AG04449 (cell line): ENCODE data around the gene ARHGEF25.
"Not testable (repeated sequence)": the region's sequence is repeated elsewhere in the genome, so short reads cannot be mapped to it uniquely, and the experiment has no call there.

Source experiments
- CTCF ChIA-PET: fragments of 350-600 bp; formaldehyde crosslinking; extraction: SDS; loops from one replicate; lab custom pipeline; 2021; ENCODE audit warnings: antibody characterized with exemption; lab: Yijun Ruan, JAX
- POLR2A ChIA-PET: fragments of 400-600, 350-600 bp; formaldehyde crosslinking; extraction: SDS; loops from one replicate; lab custom pipeline; 2020; ENCODE audit warnings: antibody characterized with exemption, inconsistent platforms; lab: Yijun Ruan, JAX
- DNase-seq: peaks from one replicate; pipeline ENCODE4 v3.0.0-alpha.2; 2010; ENCODE audit warnings: low read depth, low spot score
- H3K4me3 ChIP-seq: 2 replicates; pipeline ENCODE4 v1.5.1; 2011; ENCODE audit warnings: low read depth, mild to moderate bottlenecking, control low read depth, low read length
- TF ChIP-seq, protein P1 (sequence below): IDR thresholded peaks from one replicate; pipeline ENCODE4 v1.5.1; 2011; ENCODE audit warnings: mild to moderate bottlenecking, moderate library complexity, low read length, control low read depth, inconsistent platforms; ENCODE audit not compliant: insufficient read depth; ENCODE audit errors: missing control alignments

The ARHGEF25 gene

DNA sequence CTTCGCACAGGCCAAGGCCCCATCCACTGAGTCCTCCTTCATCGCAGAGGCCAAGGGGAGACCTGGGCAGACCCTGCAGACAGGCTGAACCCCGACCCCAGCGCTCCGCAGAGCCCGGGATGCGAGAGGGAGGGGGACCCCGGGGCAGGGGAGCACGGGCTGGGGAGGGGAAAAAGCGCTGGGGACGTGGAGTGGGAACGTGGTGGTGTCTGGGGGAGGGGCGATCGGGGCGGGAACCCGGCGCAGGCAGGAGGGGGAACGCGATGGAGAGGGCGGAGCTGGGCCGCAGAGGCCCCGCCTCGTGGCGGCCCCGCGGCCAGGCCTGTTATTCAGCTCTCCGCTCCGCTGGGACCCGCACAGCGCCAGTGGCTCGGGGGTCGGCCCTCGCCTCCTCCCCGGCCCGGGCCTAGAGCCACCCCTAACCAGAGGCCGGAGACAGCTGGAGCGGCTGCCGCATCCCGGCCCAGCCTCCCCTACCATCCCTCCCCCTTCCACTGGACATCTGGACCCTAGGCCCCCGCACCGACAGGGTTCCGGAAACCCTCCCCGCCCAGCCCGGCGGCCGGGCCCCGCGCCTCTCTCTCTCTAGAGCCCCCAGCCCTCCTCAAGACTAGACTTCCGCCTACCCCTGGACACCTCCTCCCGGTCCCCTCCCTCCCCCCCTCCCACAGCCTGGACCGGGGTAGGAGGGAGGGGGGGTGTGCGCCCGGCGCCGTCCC lies at the start of gene ARHGEF25:
Gene ARHGEF25 (plus strand): TSS at position 328 of the 719 bp plus-strand sequence. CDS start 460 bp downstream, outside the sequence.
- ChIA-PET POLR2A (interaction anchor here (0.5 to 2.0 kb wide), 7 partner anchors 9 to 332 kb away, joined by 3 to 6 read pairs (median 3); partner anchors contain the start of genes DDIT3 and PIP4K2C), CTCF (interaction anchor here (0.6 to 9.9 kb wide), 4 partner anchors 10 to 70 kb away, joined by 3 to 113 read pairs (median 18); no protein-coding TSS in a partner anchor)
- H3K4me3 ChIP-seq, result peak within 1 kb of the TSS; percentile 70
- TF ChIP-seq, protein P1, sequence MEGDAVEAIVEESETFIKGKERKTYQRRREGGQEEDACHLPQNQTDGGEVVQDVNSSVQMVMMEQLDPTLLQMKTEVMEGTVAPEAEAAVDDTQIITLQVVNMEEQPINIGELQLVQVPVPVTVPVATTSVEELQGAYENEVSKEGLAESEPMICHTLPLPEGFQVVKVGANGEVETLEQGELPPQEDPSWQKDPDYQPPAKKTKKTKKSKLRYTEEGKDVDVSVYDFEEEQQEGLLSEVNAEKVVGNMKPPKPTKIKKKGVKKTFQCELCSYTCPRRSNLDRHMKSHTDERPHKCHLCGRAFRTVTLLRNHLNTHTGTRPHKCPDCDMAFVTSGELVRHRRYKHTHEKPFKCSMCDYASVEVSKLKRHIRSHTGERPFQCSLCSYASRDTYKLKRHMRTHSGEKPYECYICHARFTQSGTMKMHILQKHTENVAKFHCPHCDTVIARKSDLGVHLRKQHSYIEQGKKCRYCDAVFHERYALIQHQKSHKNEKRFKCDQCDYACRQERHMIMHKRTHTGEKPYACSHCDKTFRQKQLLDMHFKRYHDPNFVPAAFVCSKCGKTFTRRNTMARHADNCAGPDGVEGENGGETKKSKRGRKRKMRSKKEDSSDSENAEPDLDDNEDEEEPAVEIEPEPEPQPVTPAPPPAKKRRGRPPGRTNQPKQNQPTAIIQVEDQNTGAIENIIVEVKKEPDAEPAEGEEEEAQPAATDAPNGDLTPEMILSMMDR, result no peak
- DNase-seq, result no peak

DNA sequence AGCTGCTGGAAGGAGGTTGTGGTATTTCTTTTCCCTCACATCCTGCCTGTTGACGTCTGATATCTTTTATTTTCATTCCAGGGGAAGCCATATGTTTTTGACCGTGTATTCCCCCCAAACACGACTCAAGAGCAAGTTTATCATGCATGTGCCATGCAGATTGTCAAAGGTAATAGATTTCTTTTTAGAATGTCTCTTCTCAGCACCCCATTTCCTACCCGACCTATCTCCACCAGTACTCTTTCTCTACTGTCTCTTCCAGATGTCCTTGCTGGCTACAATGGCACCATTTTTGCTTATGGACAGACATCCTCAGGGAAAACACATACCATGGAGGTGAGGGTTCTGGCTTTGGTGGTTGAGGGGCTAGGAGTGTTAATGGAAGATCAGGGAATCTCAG lies 47.9 kb upstream of the ARHGEF25 start:
- no peak for DNase-seq
- H3K4me3 ChIP-seq, result no peak overlapping the region
- ChIA-PET POLR2A (no interaction called here), CTCF (interaction anchor here (1.0 to 16.4 kb wide), 4 partner anchors 10 to 69 kb away, joined by 3 to 214 read pairs (median 3); partner anchors contain the start of genes B4GALNT1 and DCTN2)
- TF ChIP-seq, protein P1, result no peak

- ChIA-PET POLR2A (no interaction called here), CTCF (interaction anchor here (1.0 to 16.4 kb wide), 3 partner anchors 11 to 69 kb away, joined by 3 to 214 read pairs (median 3); partner anchors contain the start of gene B4GALNT1)
- TF ChIP-seq, protein P1, result no peak
- no peak for DNase-seq
- H3K4me3 ChIP-seq, result no peak overlapping the region
Observed at GRCh38 chr12:57564178-57564740, 47.0 kb upstream of the ARHGEF25 start.

DNA sequence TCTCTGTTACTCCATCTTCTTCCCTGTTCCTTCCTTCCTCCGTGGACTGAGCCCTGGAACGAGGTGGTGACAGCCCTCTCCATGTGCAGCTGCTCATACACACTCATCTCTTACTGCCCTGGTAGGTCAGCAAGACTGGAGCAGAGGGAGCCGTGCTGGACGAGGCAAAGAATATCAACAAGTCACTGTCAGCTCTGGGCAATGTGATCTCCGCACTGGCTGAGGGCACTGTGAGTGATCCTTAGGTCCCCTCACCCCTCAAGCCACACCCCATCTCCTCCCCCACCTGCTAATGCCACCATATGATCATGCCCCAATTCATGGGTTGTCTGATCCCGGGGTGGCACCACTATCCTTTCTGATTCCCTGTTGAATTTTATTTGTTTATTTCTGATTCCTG lies 42.4 kb upstream of the ARHGEF25 start:
- TF ChIP-seq, protein P1, result no peak
- no peak for DNase-seq

GRCh38 chr12:57569858-57570257 lies 41.4 kb upstream of the ARHGEF25 start:
- H3K4me3 ChIP-seq, result no peak overlapping the region
- ChIA-PET CTCF (interaction anchor here (16.4 kb wide), 1 partner anchor 13 kb away, joined by 214 read pairs; no protein-coding TSS in a partner anchor), POLR2A (no interaction called here)
- TF ChIP-seq, protein P1, result no peak
- DNase-seq, result no peak

More for the DNA sequence above, 42.4 kb upstream of the ARHGEF25 start:
- ChIA-PET POLR2A (no interaction called here), CTCF (interaction anchor here (16.4 kb wide), 1 partner anchor 14 kb away, joined by 214 read pairs; no protein-coding TSS in a partner anchor)
- no peak overlapping the region for H3K4me3 ChIP-seq

GRCh38 chr12:57570438-57570837 lies 40.8 kb upstream of the ARHGEF25 start:
- POLR2A ChIA-PET, H3K4me3 ChIP-seq, DNase-seq: not testable (repeated sequence)
- CTCF ChIA-PET, result interaction anchor here (1.3 to 16.4 kb wide), 3 partner anchors 8 to 18 kb away, joined by 5 to 214 read pairs (median 5); no protein-coding TSS in a partner anchor
